Caco-2 (cell line): ENCODE measurements around the gene CCDC142. TPM values are rescaled to one million over a fixed set of nuclear protein-coding genes. Genes with fewer than 3 reads are reported as not detected.
A peak's percentile ranks its signal among the peaks of the same experiment; 100 is the strongest.
"Not testable (repeated sequence)": the region's sequence is repeated elsewhere in the genome, so short reads cannot be mapped to it uniquely, and the experiment has no call there.

Source experiments
- BruUV-seq: library from RNA; stranded (reverse); fragments of 400-500 nt; replicated peaks from 2 replicates; lab custom pipeline; 2021; lab: Mats Ljungman, UMichigan
- CTCF ChIA-PET: fragments of 300-600 bp; sonication (Branson Sonifier 250); formaldehyde crosslinking; loops from one replicate; lab custom pipeline; 2022; ENCODE audit warnings: antibody characterized with exemption; lab: Charles Lee
- POLR2A ChIA-PET: fragments of 300-600 bp; sonication (Branson Sonifier 250); formaldehyde crosslinking; loops from one replicate; lab custom pipeline; 2022; ENCODE audit warnings: antibody characterized with exemption; lab: Charles Lee
- DNase-seq, 2 experiments: peaks; one replicate each; pipeline versions ENCODE4 v3.0.0 to v3.0.0-alpha.2; 2020 to 2022
- H3K27me3 ChIP-seq: replicated peaks from 2 replicates; pipeline ENCODE4 v1.6.0; 2011; ENCODE audit warnings: low read length; ENCODE audit not compliant: control insufficient read depth, insufficient read depth
- H3K36me3 ChIP-seq: 2 replicates; pipeline ENCODE4 v1.5.1; 2011; ENCODE audit warnings: low read length; ENCODE audit not compliant: control insufficient read depth, insufficient read depth
- H3K4me1 ChIP-seq: fragments of 250-450 bp; sonication (Bioruptor Pico); 2 replicates; pipeline ENCODE4 v1.5.1; 2020; ENCODE audit warnings: mild to moderate bottlenecking
- H3K4me3 ChIP-seq: 2 replicates; pipeline ENCODE4 v1.5.1; 2011; ENCODE audit warnings: low read depth, mild to moderate bottlenecking, control low read depth, low read length
- H3K9me3 ChIP-seq: fragments of 250-450 bp; sonication (Bioruptor Pico); 2 replicates; pipeline ENCODE4 v1.5.1; 2020; ENCODE audit warnings: mild to moderate bottlenecking, moderate library complexity
- H3K27ac Mint-ChIP-seq: one replicate; pipeline ENCODE4 v1.8.0; 2022; ENCODE audit warnings: mixed read lengths; ENCODE audit not compliant: unreplicated experiment
- H3K27me3 Mint-ChIP-seq: one replicate; pipeline ENCODE4 v1.8.0; 2022; ENCODE audit warnings: mixed read lengths; ENCODE audit not compliant: insufficient read depth, unreplicated experiment
- H3K36me3 Mint-ChIP-seq: one replicate; pipeline ENCODE4 v1.8.0; 2022; ENCODE audit warnings: mild to moderate bottlenecking, mixed read lengths; ENCODE audit not compliant: insufficient read depth, unreplicated experiment
- H3K4me1 Mint-ChIP-seq: one replicate; pipeline ENCODE4 v1.8.0; 2022; ENCODE audit warnings: low read depth, mixed read lengths; ENCODE audit not compliant: unreplicated experiment
- H3K4me3 Mint-ChIP-seq: one replicate; pipeline ENCODE4 v1.8.0; 2022; ENCODE audit warnings: mild to moderate bottlenecking, moderate library complexity, mixed read lengths; ENCODE audit not compliant: unreplicated experiment
- H3K9me3 Mint-ChIP-seq: one replicate; pipeline ENCODE4 v1.8.0; 2022; ENCODE audit warnings: mixed read lengths; ENCODE audit not compliant: unreplicated experiment
- CTCF ChIP-seq, 2 experiments: fragments of 200-600 bp in 1 of 2; IDR thresholded peaks; 1 replicate in 1 of 2; 2 replicates in 1 of 2; pipeline versions ENCODE4 v1.5.1 to v1.8.0; 2011 to 2022; ENCODE audit warnings: antibody characterized with exemption in 1 of 2, control low read depth in 1 of 2, inconsistent platforms in 1 of 2, low read depth in 1 of 2, low read length in 1 of 2, mild to moderate bottlenecking in 1 of 2, moderate library complexity in 1 of 2; ENCODE audit not compliant: insufficient read depth in 1 of 2, severe bottlenecking in 1 of 2, unreplicated experiment in 1 of 2
- intact Hi-C: fragments of 100-400 bp; cut with micrococcal nuclease; formaldehyde crosslinking; loops from one replicate; pipeline ENCODE4 v1.10.0; 2022; ENCODE audit not compliant: unreplicated experiment
- total RNA-seq: library from RNA; stranded (reverse); gene quantifications from 2 replicates; pipeline ENCODE4 v1.2.3, GENCODE V29; 2022

Gene CCDC142
- total RNA-seq, 1 experiment from 2014 or later: 39.0 TPM

- H3K36me3 ChIP-seq: peaks cover 2% of the 10 kb centered on the region; the same call in 1 of the 2 replicates
- no peaks in the 10 kb centered on the region for H3K9me3 ChIP-seq
- peak overlapping the region; percentile 39 for H3K27ac Mint-ChIP-seq
- ChIA-PET CTCF (interaction anchor here (0.5 to 2.0 kb wide), 5 partner anchors 10 to 48 kb away, joined by 3 to 9 read pairs (median 4); partner anchors contain the start of genes LBX2 and PCGF1), POLR2A (interaction anchor here (0.7 to 2.0 kb wide), 6 partner anchors 13 to 48 kb away, joined by 4 to 17 read pairs (median 5); partner anchors contain the start of genes INO80B, LBX2 and MRPL53)
- H3K9me3 Mint-ChIP-seq: no peaks in the 10 kb centered on the region
- H3K27me3 ChIP-seq: no peaks in the 10 kb centered on the region
- peaks cover 37% of the 10 kb centered on the region for H3K4me1 ChIP-seq
- TF ChIP-seq CTCF (IDR thresholded peaks at IDR 0.05; ENCODE audit: insufficient read depth in 1 of 2, low read depth in 1 of 2, low read length in 1 of 2, severe bottlenecking in 1 of 2, unreplicated experiment in 1 of 2): peak in 1 of 2 experiments; percentile 14
- intact Hi-C loops: loop anchor here (1.0 kb wide), 2 partner anchors 9 to 13 kb away; no protein-coding TSS in a partner anchor
- DNase-seq: peak; percentile 83 to 86
- H3K4me3 ChIP-seq: no peak overlapping the region
- peaks cover 28% of the 10 kb centered on the region for H3K4me1 Mint-ChIP-seq
- peaks cover 44% of the 10 kb centered on the region for H3K36me3 Mint-ChIP-seq
- BruUV-seq: no TSS peak
- H3K4me3 Mint-ChIP-seq: peak overlapping the region; percentile 51
- H3K27me3 Mint-ChIP-seq: no peaks in the 10 kb centered on the region
These were observed 6.1 kb upstream of the CCDC142 start for GRCh38 chr2:74488643-74489481.

- Mint-ChIP-seq H3K27me3 (no peaks in the 10 kb centered on the region), H3K4me3 (no peak overlapping the region), H3K9me3 (no peaks in the 10 kb centered on the region), H3K4me1 (peaks cover 35% of the 10 kb centered on the region), H3K27ac (no peak overlapping the region), H3K36me3 (peaks cover 53% of the 10 kb centered on the region)
- Histone ChIP-seq H3K36me3 (peaks cover 2% of the 10 kb centered on the region; the same call in 1 of the 2 replicates), H3K4me3 (no peak overlapping the region), H3K4me1 (peaks cover 40% of the 10 kb centered on the region), H3K9me3 (no peaks in the 10 kb centered on the region), H3K27me3 (no peaks in the 10 kb centered on the region)
- DNase-seq: no peak
- intact Hi-C loops: no loop called here
- ChIA-PET POLR2A (interaction anchor here (0.7 kb wide), 1 partner anchor 96 kb away, joined by 4 read pairs; no protein-coding TSS in a partner anchor), CTCF (no interaction called here)
- no peak for TF ChIP-seq CTCF (IDR thresholded peaks at IDR 0.05; ENCODE audit: insufficient read depth in 1 of 2, low read depth in 1 of 2, low read length in 1 of 2, severe bottlenecking in 1 of 2, unreplicated experiment in 1 of 2)
- BruUV-seq: no TSS peak
These were observed 3.3 kb upstream of the CCDC142 start for GRCh38 chr2:74486141-74486540.

- Mint-ChIP-seq H3K36me3 (peaks cover 64% of the 10 kb centered on the region), H3K4me3 (peak overlapping the region; percentile 82), H3K27ac (peak overlapping the region; percentile 90), H3K4me1 (peaks cover 25% of the 10 kb centered on the region)
- H3K27me3 Mint-ChIP-seq, H3K36me3 ChIP-seq, DNase-seq, H3K9me3 Mint-ChIP-seq, H3K27me3 ChIP-seq, H3K9me3 ChIP-seq, BruUV-seq: not testable (repeated sequence)
- intact Hi-C loops: loop anchor here (1.0 to 2.0 kb wide), 9 partner anchors 11 to 104 kb away; partner anchors contain the start of genes AUP1, HTRA2, LBX2 and MRPL53
- ChIA-PET CTCF (interaction anchor here (1.4 to 1.8 kb wide), 3 partner anchors 18 to 106 kb away, joined by 6 to 8 read pairs (median 8); partner anchors contain the start of gene WBP1), POLR2A (interaction anchor here (0.9 kb wide), 1 partner anchor 43 kb away, joined by 3 read pairs; no protein-coding TSS in a partner anchor)
- peaks cover 19% of the 10 kb centered on the region for H3K4me1 ChIP-seq
- H3K4me3 ChIP-seq: peak overlapping the region; percentile 76
These were observed 922 bp upstream of the CCDC142 start for GRCh38 chr2:74483675-74484164.
